CD4-positive, alpha-beta T cell treated with Interleukin-15 for 1 hour (primary cell): Measurements from ENCODE around the gene ONECUT3.
"Not testable (repeated sequence)": the region's sequence is repeated elsewhere in the genome, so short reads cannot be mapped to it uniquely, and the experiment has no call there.

Source experiments
- DNase-seq: peaks from one replicate; pipeline ENCODE4 v3.0.0-alpha.2; 2020

The ONECUT3 gene

GRCh38 chr19:1752757-1753728 is at the start of gene ONECUT3:
Gene ONECUT3 (plus strand): TSS chr19:1753506. CDS start chr19:1753663, 157 bp downstream.
- DNase-seq, result no peak

GRCh38 chr19:1704339-1704738 is 49.0 kb upstream of the ONECUT3 start:
- no peak for DNase-seq

- DNase-seq, result no peak
Measured at GRCh38 chr19:1705367-1705766, 47.9 kb upstream of the ONECUT3 start.

- not testable (repeated sequence) for DNase-seq
Measured at GRCh38 chr19:1706646-1707045, 46.7 kb upstream of the ONECUT3 start.

GRCh38 chr19:1707240-1707639 is 46.1 kb upstream of the ONECUT3 start:
- DNase-seq, result no peak

- DNase-seq, result no peak
Measured at GRCh38 chr19:1713170-1713569, 40.1 kb upstream of the ONECUT3 start.

GRCh38 chr19:1715540-1715939 is 37.8 kb upstream of the ONECUT3 start:
- no peak for DNase-seq

- DNase-seq, result no peak
Measured at GRCh38 chr19:1717200-1717969, 35.9 kb upstream of the ONECUT3 start.

GRCh38 chr19:1717970-1718264 is 35.4 kb upstream of the ONECUT3 start:
- DNase-seq, result no peak

GRCh38 chr19:1718420-1719291 is 34.6 kb upstream of the ONECUT3 start:
- no peak for DNase-seq

GRCh38 chr19:1719519-1719918 is 33.8 kb upstream of the ONECUT3 start:
- no peak for DNase-seq

- DNase-seq, result no peak
Measured at GRCh38 chr19:1720237-1720636, 33.1 kb upstream of the ONECUT3 start.

- DNase-seq, result peak; percentile 20
Measured at GRCh38 chr19:1725100-1726064, 27.9 kb upstream of the ONECUT3 start.

GRCh38 chr19:1728816-1729567 is 24.3 kb upstream of the ONECUT3 start:
- no peak for DNase-seq

- no peak for DNase-seq
Measured at GRCh38 chr19:1729568-1729925, 23.8 kb upstream of the ONECUT3 start.

GRCh38 chr19:1730157-1730556 is 23.1 kb upstream of the ONECUT3 start:
- DNase-seq, result no peak

GRCh38 chr19:1734321-1734966 is 18.9 kb upstream of the ONECUT3 start:
- DNase-seq, result no peak

- DNase-seq, result no peak
Measured at GRCh38 chr19:1736280-1736679, 17.0 kb upstream of the ONECUT3 start.

GRCh38 chr19:1736927-1737326 is 16.4 kb upstream of the ONECUT3 start:
- DNase-seq, result no peak

- no peak for DNase-seq
Measured at GRCh38 chr19:1739960-1740629, 13.2 kb upstream of the ONECUT3 start.
